Activated CD4-positive, alpha-beta T cell treated with anti-CD3 and anti-CD28 coated beads for 24 hours (primary cell): ENCODE data around the gene CXCL16.
"Not testable (repeated sequence)": the region's sequence is repeated elsewhere in the genome, so short reads cannot be mapped to it uniquely, and the experiment has no call there.

ENCODE experiments used
- DNase-seq, 2 donors: peaks; one replicate each; pipeline ENCODE4 v3.0.0-alpha.2; 2020; ENCODE audit warnings: low read depth in 2 of 2

CXCL16 gene

GRCh38 chr17:4699401-4700056 lies 40.2 kb downstream of the CXCL16 start:
- not testable (repeated sequence) for DNase-seq

DNA sequence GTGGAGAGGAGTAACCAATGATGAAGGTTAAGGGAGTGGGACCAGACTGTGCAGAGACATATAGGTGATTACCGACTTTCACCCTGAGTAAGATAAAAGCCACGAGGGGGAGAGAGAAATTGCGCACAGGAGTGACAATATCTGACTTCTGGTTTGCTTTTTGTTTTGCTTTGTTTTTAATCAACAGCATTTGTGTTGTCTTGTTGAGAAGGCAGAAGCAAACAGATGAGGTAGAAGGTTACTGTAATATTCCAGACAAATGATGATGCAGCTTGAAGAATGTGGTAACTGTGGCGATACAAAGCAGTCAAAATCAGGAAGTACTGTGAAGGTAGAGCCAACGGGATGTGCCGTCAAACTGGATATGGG lies 43.3 kb downstream of the CXCL16 start:
- no peak for DNase-seq

- DNase-seq, result no peak
Observed at GRCh38 chr17:4693416-4693815, 46.3 kb downstream of the CXCL16 start.

DNA sequence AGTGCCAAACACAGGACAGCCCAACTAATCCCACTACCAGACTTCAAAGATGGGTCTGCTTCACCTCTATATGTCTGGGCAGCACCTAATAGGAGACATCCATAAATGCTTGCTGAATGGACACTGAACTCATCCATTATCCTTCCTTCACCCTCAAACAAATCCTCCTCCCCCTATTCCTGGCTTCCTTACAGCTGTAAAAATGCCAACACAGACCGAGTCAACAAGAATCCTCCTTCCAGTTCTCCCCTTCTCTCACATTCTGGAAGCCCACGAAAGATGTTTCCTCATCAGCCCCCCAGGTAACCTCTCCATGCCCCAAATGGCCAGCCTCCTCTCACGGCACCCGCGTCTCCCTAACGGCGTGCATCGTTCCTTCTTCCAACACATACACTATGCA lies 48.0 kb downstream of the CXCL16 start:
- DNase-seq, result no peak

DNA sequence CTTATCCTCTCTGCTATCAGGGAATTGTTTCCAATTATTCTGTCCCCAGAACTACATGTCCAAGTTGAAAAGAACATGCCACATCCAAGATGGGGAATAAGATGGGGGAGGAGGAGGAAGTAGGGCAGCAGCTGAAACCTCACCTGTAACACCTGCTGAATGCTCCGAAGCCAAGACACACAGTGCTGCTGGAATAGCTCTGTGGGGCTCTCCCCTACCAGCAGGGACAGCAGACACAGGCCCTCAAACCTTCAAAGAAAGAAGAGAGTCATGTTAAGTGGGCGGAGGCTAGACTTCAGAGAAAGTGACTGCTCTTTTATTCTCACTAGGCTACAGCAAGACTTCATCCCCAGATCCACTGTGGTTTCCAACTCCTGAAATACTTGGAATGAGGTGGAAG lies 49.0 kb downstream of the CXCL16 start:
- no peak for DNase-seq

DNA sequence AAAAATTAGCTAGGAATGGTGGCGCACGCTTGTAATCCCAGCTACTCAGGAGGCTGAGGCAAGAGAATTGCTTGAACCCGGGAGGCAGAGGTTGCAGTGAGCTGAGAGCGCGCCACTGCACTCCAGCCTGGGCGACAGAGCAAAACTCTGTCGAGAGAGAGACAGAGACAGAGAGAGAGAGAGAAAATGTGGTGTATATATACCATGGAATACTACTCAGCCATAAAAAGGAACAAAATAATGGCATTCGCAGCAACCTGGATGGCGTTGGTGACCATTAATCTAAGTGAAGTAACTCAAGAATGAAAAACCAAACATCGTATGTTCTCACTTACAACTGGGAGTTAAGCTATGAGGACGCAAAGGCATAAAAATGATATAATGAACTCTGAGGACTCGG lies 49.9 kb downstream of the CXCL16 start:
- DNase-seq, result not testable (repeated sequence)

DNA sequence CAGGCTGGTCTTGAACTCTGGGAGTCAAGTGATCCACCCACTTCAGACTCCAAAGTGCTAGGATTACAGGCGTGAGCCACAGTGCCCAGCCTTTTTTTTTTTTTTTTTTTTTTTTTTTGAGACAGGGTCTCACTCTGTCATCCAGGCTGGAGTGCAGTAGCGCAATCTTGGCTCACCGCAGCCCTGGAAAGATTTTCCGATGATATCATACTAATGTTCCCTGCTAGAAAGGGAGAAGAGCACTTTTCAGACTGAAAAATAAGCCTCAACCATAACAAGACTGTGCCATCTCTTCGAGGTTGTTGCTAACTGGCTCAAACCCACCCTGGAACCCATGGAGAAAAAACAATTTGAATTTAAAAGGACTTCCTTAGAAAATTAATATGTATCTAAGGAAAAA lies 56.0 kb downstream of the CXCL16 start:
- not testable (repeated sequence) for DNase-seq
